ENCODE results near the gene OR2J2. TPM values are rescaled to one million over a fixed set of nuclear protein-coding genes. Genes with fewer than 3 reads are reported as not detected.

The OR2J2 gene
- not detected in 5 replicates for total RNA-seq (2022; extraction: Qiagen RNA extraction)

GRCh38 chr6:29170607-29171006, at the start of gene OR2J2:
Gene OR2J2 (plus strand): TSS chr6:29170907. CDS start chr6:29173636, 2,729 bp downstream.

Other genes with a start within 250 kb of the OR2J2 start
- 35.3 to 47.8 TPM (median 43.5 TPM) in 5 replicates for gene TRIM27, start 246.9 kb upstream of the OR2J2 start, total RNA-seq (2022; extraction: Qiagen RNA extraction)
- gene ZNF311, start 165.6 kb upstream of the OR2J2 start, total RNA-seq (2022; extraction: Qiagen RNA extraction) = 0.07 to 0.21 TPM (median 0.18 TPM) in 5 replicates
- not detected in 5 replicates for gene OR2W1, start 125.7 kb upstream of the OR2J2 start, total RNA-seq (2022; extraction: Qiagen RNA extraction)
- gene OR2B3, start 83.6 kb upstream of the OR2J2 start, total RNA-seq (2022; extraction: Qiagen RNA extraction) = not detected in 5 replicates
- gene OR2J1, start 71.4 kb upstream of the OR2J2 start, total RNA-seq (2022; extraction: Qiagen RNA extraction) = not detected in 5 replicates
- not detected in 5 replicates for gene OR2J3, start 62.8 kb upstream of the OR2J2 start, total RNA-seq (2022; extraction: Qiagen RNA extraction)
- gene OR14J1, start 130.8 kb downstream of the OR2J2 start, total RNA-seq (2022; extraction: Qiagen RNA extraction) = not detected in 5 replicates
- not detected in 5 replicates for gene OR5V1, start 198.0 kb downstream of the OR2J2 start, total RNA-seq (2022; extraction: Qiagen RNA extraction)
- gene OR12D3, start 204.4 kb downstream of the OR2J2 start, total RNA-seq (2022; extraction: Qiagen RNA extraction) = not detected in 5 replicates
- not detected in 5 replicates for gene OR12D2, start 224.7 kb downstream of the OR2J2 start, total RNA-seq (2022; extraction: Qiagen RNA extraction)
- not detected in 5 replicates for gene OR12D1, start 244.0 kb downstream of the OR2J2 start, total RNA-seq (2022; extraction: Qiagen RNA extraction)